H1 (cell line): Measurements from ENCODE around the gene PTPA. TPM values are rescaled to one million over a fixed set of nuclear protein-coding genes. Genes with fewer than 3 reads are reported as not detected.

Experiments
- ATF2 ChIP-seq: IDR thresholded peaks from 2 replicates; pipeline ENCODE4 v1.6.1; 2012; ENCODE audit warnings: low read length, inconsistent platforms
- BACH1 ChIP-seq: IDR thresholded peaks from 2 replicates; pipeline ENCODE4 v1.6.1; 2012; ENCODE audit warnings: low read length, improper control_type of control experiment
- BCL11A ChIP-seq, 2 experiments: IDR thresholded peaks; one replicate each; pipeline ENCODE4 v1.6.1; 2011; ENCODE audit warnings: low read depth in 2 of 2, low read length in 2 of 2, mild to moderate bottlenecking in 2 of 2
- FOSL1 ChIP-seq: IDR thresholded peaks from 2 replicates; pipeline ENCODE4 v1.6.1; 2011; ENCODE audit warnings: mild to moderate bottlenecking, low read depth, low read length, moderate library complexity; ENCODE audit not compliant: insufficient read depth
- NANOG ChIP-seq: IDR thresholded peaks from 2 replicates; pipeline ENCODE4 v1.6.1; 2011; ENCODE audit warnings: low read length, low read depth, mild to moderate bottlenecking, inconsistent platforms; ENCODE audit not compliant: insufficient read depth, poor library complexity, severe bottlenecking
- PHF8 ChIP-seq: fragments of 200-600 bp; sonication (generic); conservative IDR thresholded peaks from 2 replicates; pipeline ENCODE4 v1.7.1; 2012; ENCODE audit warnings: low read depth, mild to moderate bottlenecking, inconsistent platforms, low read length, moderate library complexity
- RXRA ChIP-seq: IDR thresholded peaks from 2 replicates; pipeline ENCODE4 v1.6.1; 2011; ENCODE audit warnings: low read depth, mild to moderate bottlenecking, low read length, moderate library complexity; ENCODE audit not compliant: insufficient read depth
- SRF ChIP-seq: IDR thresholded peaks from 2 replicates; pipeline ENCODE4 v1.6.1; 2011; ENCODE audit warnings: mild to moderate bottlenecking, low read depth, low read length, moderate library complexity
- polyA plus RNA-seq, 7 experiments: library from polyadenylated mRNA; depleted of rRNA in 3 of 7; stranded (reverse) in 5 of 7; unstranded in 2 of 7; fragments of >200 nt in 5 of 7; fragments of 200-250 nt in 2 of 7; gene quantifications; 1 replicate in 5 of 7; 2 replicates in 1 of 7; 4 replicates in 1 of 7; pipeline versions ENCODE4 v1.2.1 to v1.2.3, GENCODE V29; 2011 to 2013; ENCODE audit warnings: missing spikeins in 2 of 7, mixed read lengths in 2 of 7
- total RNA-seq: library from RNA; stranded (reverse); fragmentation: NEBNext Ultra II Directional; extraction: Animal tissue kit (Norgen Biotek cat#: 25700); gene quantifications from 2 replicates; pipeline ENCODE4 v1.2.1, GENCODE V29; 2021

The PTPA gene
- total and polyA plus RNA-seq, 2 of the 8 experiments (the other 6 are each of a cell fraction or from before 2014, with no cell fraction given): 114 to 145 TPM

GRCh38 chr9:129108805-129109536, 2.2 kb upstream of the PTPA start (continued):
- no peak for TF ChIP-seq ATF2
- no peak for TF ChIP-seq FOSL1
- TF ChIP-seq PHF8: no peak
- TF ChIP-seq SRF: no peak
- TF ChIP-seq BCL11A (IDR thresholded peaks at IDR 0.05; ENCODE audit: low read depth in 2 of 2, low read length in 2 of 2): no peak
- TF ChIP-seq NANOG: no peak
- TF ChIP-seq RXRA: no peak
- TF ChIP-seq BACH1: no peak
- TF ChIP-seq, all 59 proteins: peak for 0
